Measurements from ENCODE around the gene UBE2G1. TPM values are rescaled to one million over a fixed set of nuclear protein-coding genes. Genes with fewer than 3 reads are reported as not detected.

The UBE2G1 gene
- total and polyA plus RNA-seq, 9 of the 15 experiments (the other 6 are each of a cell fraction or from before 2014, with no cell fraction given) = 10.1 to 65.9 (median 29.7) TPM

DNA sequence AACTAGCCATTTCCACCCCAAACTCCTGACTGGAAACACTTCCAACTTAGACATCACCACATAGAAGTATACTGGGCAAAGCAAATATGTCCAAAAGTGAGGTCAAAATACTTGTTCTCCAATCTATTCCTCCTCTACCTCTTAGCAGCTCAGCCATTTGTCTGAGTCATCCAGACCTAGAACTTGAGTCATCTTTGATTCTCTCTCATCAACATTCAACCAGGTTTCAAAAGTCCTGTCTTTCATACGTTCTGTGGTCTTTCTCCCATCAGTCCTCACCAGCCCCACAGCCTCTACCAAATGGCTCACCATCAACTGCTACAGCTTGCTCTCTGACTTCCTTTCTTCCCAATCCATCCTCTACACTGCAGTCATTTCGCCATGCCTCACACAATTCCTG lies 109.5 kb downstream of the UBE2G1 start:
- Histone ChIP-seq H2AFZ (ENCODE audit: low read depth, low read length) (no peak overlapping the region), H3K9me1 (ENCODE audit: control insufficient read depth, insufficient read depth, low read length) (no peaks in the 10 kb centered on the region), H3K79me2 (ENCODE audit: control insufficient read depth, insufficient read depth, low read length) (peaks cover 81% of the 10 kb centered on the region), H3K4me3 (no peak overlapping the region), H3K9me3 (replicated peaks; ENCODE audit: control insufficient read depth, insufficient read depth, low read depth, low read length) (peaks cover 10% of the 10 kb centered on the region), H3K4me1 (replicated peaks in 1 of 2; ENCODE audit: control insufficient read depth in 2 of 2, insufficient read depth in 2 of 2, low read length in 2 of 2) (peaks cover 0 to 2% of the 10 kb centered on the region in 2 experiments; a peak in 2 of 5 replicates), H3K27ac (ENCODE audit: extremely low read depth, low read depth, low read length) (no peak overlapping the region), H3K36me3 (ENCODE audit: control insufficient read depth, insufficient read depth, low read length) (peaks cover 29% of the 10 kb centered on the region), H3K4me2 (ENCODE audit: insufficient read depth, low read length) (no peak overlapping the region), H3K27me3 (ENCODE audit: control insufficient read depth in 2 of 2, insufficient read depth in 2 of 2, low read length in 2 of 2) (no peaks in the 10 kb centered on the region), H4K20me1 (replicated peaks; ENCODE audit: control insufficient read depth, insufficient read depth, low read length) (no peaks in the 10 kb centered on the region; the same call in 1 of the 2 replicates), H3K9ac (ENCODE audit: insufficient read depth in 1 of 2, low read depth in 2 of 2, low read length in 2 of 2) (no peak overlapping the region)
- 50% methylated on average over 2 of the region's 2 CpGs for WGBS (ENCODE audit: insufficient coverage, low coverage, missing lambda C conversion rate)
- FAIRE-seq (peak; percentile 29), DNase-seq (ENCODE audit: extremely low read depth in 1 of 4, low spot score in 3 of 4) (peak in 1 of 4 experiments; percentile 12), ATAC-seq (no peak)
- TF ChIP-seq ZNF316 (IDR thresholded peaks at IDR 0.05) (peak; percentile 7; the same call in 1 of the 2 replicates), ETV1 (tag; conservative IDR thresholded peaks at IDR 0.05; ENCODE audit: low read depth) (no peak), EZH2 (IDR thresholded peaks at IDR 0.05; ENCODE audit: borderline replicate concordance, low read depth, low read length) (no peak), HDAC1 (IDR thresholded peaks at IDR 0.05) (no peak), GTF2A2 (tag; IDR thresholded peaks at IDR 0.05) (no peak), CHD1 (IDR thresholded peaks at IDR 0.05; ENCODE audit: low read length) (no peak), KDM4B (IDR thresholded peaks at IDR 0.05; ENCODE audit: borderline replicate concordance in 2 of 2, low read depth in 1 of 2) (no peak), HOXB6 (CRISPR knock-in tag; IDR thresholded peaks at IDR 0.05; ENCODE audit: borderline replicate concordance) (no peak), PRMT5 (CRISPR knock-in tag; IDR thresholded peaks at IDR 0.05) (no peak), DMBX1 (CRISPR knock-in tag; IDR thresholded peaks at IDR 0.05; ENCODE audit: borderline replicate concordance) (no peak), C11orf30 (IDR thresholded peaks at IDR 0.05; ENCODE audit: low read depth) (0 out of 2 replicates have a peak, but pooled peaks have one; percentile 7), ZNF165 (CRISPR knock-in tag; IDR thresholded peaks at IDR 0.05; ENCODE audit: borderline replicate concordance) (no peak), PHB (CRISPR knock-in tag; IDR thresholded peaks at IDR 0.05) (no peak), NFIC (IDR thresholded peaks at IDR 0.05) (no peak)
- TF ChIP-seq, protein P1, sequence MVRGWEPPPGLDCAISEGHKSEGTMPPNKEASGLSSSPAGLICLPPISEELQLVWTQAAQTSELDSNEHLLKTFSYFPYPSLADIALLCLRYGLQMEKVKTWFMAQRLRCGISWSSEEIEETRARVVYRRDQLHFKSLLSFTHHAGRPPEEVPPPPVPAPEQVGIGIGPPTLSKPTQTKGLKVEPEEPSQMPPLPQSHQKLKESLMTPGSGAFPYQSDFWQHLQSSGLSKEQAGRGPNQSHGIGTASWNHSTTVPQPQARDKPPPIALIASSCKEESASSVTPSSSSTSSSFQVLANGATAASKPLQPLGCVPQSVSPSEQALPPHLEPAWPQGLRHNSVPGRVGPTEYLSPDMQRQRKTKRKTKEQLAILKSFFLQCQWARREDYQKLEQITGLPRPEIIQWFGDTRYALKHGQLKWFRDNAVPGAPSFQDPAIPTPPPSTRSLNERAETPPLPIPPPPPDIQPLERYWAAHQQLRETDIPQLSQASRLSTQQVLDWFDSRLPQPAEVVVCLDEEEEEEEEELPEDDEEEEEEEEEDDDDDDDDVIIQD (CRISPR knock-in tag; IDR thresholded peaks at IDR 0.05) = no peak
- TF ChIP-seq, protein P2, sequence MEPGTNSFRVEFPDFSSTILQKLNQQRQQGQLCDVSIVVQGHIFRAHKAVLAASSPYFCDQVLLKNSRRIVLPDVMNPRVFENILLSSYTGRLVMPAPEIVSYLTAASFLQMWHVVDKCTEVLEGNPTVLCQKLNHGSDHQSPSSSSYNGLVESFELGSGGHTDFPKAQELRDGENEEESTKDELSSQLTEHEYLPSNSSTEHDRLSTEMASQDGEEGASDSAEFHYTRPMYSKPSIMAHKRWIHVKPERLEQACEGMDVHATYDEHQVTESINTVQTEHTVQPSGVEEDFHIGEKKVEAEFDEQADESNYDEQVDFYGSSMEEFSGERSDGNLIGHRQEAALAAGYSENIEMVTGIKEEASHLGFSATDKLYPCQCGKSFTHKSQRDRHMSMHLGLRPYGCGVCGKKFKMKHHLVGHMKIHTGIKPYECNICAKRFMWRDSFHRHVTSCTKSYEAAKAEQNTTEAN (CRISPR knock-in tag; IDR thresholded peaks at IDR 0.05) = no peak
- TF ChIP-seq, protein P3, sequence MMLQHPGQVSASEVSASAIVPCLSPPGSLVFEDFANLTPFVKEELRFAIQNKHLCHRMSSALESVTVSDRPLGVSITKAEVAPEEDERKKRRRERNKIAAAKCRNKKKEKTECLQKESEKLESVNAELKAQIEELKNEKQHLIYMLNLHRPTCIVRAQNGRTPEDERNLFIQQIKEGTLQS (IDR thresholded peaks at IDR 0.05) = peak; percentile 61
- TF ChIP-seq, protein P3 (CRISPR knock-in tag; conservative IDR thresholded peaks at IDR 0.05) = no peak
- TF ChIP-seq, protein P4, sequence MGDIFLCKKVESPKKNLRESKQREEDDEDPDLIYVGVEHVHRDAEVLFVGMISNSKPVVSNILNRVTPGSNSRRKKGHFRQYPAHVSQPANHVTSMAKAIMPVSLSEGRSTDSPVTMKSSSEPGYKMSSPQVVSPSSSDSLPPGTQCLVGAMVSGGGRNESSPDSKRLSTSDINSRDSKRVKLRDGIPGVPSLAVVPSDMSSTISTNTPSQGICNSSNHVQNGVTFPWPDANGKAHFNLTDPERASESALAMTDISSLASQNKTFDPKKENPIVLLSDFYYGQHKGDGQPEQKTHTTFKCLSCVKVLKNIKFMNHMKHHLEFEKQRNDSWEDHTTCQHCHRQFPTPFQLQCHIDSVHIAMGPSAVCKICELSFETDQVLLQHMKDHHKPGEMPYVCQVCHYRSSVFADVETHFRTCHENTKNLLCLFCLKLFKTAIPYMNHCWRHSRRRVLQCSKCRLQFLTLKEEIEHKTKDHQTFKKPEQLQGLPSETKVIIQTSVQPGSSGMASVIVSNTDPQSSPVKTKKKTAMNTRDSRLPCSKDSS (IDR thresholded peaks at IDR 0.05; ENCODE audit: low read depth, partially characterized antibody) = no peak
- ChIA-PET CTCF (ENCODE audit: low intra/inter-chr PET ratio) (no interaction called here), POLR2A (interaction anchor here (0.6 to 1.6 kb wide), 4 partner anchors 9 to 22 kb away, joined by 3 to 5 read pairs (median 4); no protein-coding TSS in a partner anchor)
- no TSS peak for BruUV-seq (replicated peaks)
- intact Hi-C loops (cut with micrococcal nuclease) (no loop called here), in situ Hi-C loops (cut with MboI) (no loop called here)

All from K562 (cell line).